NOMO-1 treated with dmso at 0.1 percent for 144 hours (cell line): ENCODE measurements around the gene NLRC3.
"Not testable (repeated sequence)": the region's sequence is repeated elsewhere in the genome, so short reads cannot be mapped to it uniquely, and the experiment has no call there.

ENCODE experiments used
- DNase-seq: peaks from one replicate; lab custom pipeline; 2025; ENCODE audit not compliant: unreplicated experiment; lab: John Stamatoyannopoulos, UW

Gene NLRC3

GRCh38 chr16:3577302-3577752, at the start of gene NLRC3:
Gene NLRC3, minus strand, starts transcription at chr16:3577403. Its CDS starts 12,367 bp downstream, at chr16:3565036.
- no peak for DNase-seq

GRCh38 chr16:3625911-3626732, 48.9 kb upstream of the NLRC3 start:
- peak; percentile 17 for DNase-seq

- no peak for DNase-seq
These were observed 48.1 kb upstream of the NLRC3 start for GRCh38 chr16:3625331-3625730.

- DNase-seq: no peak
These were observed 46.4 kb upstream of the NLRC3 start for GRCh38 chr16:3623642-3624041.

- no peak for DNase-seq
These were observed 41.6 kb upstream of the NLRC3 start for GRCh38 chr16:3618769-3619141.

- peak; percentile 69 for DNase-seq
These were observed 35.6 kb upstream of the NLRC3 start for GRCh38 chr16:3612510-3613466.

GRCh38 chr16:3611146-3611975, 34.2 kb upstream of the NLRC3 start, which contains the start of gene SLX4:
Gene SLX4, minus strand, starts transcription at chr16:3611606. Its CDS starts 2,642 bp downstream, at chr16:3608964.
- DNase-seq: peak; percentile 93

GRCh38 chr16:3610698-3611145, 33.5 kb upstream of the NLRC3 start:
- no peak for DNase-seq

- no peak for DNase-seq
These were observed 32.9 kb upstream of the NLRC3 start for GRCh38 chr16:3609895-3610697.

- DNase-seq: not testable (repeated sequence)
These were observed 31.8 kb upstream of the NLRC3 start for GRCh38 chr16:3608976-3609375.

GRCh38 chr16:3608069-3608468, 30.9 kb upstream of the NLRC3 start:
- no peak for DNase-seq

- DNase-seq: no peak
These were observed 30.4 kb upstream of the NLRC3 start for GRCh38 chr16:3607634-3608033.

- DNase-seq: no peak
These were observed 30.0 kb upstream of the NLRC3 start for GRCh38 chr16:3607161-3607560.

- no peak for DNase-seq
These were observed 29.2 kb upstream of the NLRC3 start for GRCh38 chr16:3606441-3606840.

- DNase-seq: no peak
These were observed 25.1 kb upstream of the NLRC3 start for GRCh38 chr16:3602320-3602653.

- DNase-seq: no peak
These were observed 24.6 kb upstream of the NLRC3 start for GRCh38 chr16:3601614-3602319.

GRCh38 chr16:3599922-3600321, 22.7 kb upstream of the NLRC3 start:
- no peak for DNase-seq

- DNase-seq: no peak
These were observed 21.9 kb upstream of the NLRC3 start for GRCh38 chr16:3599121-3599520.

GRCh38 chr16:3598236-3598635, 21.0 kb upstream of the NLRC3 start:
- no peak for DNase-seq
